GM19023 (cell line): ENCODE results near the gene SPATA12.

Source experiments
- ATAC-seq: cut with Tn5 transposase; IDR thresholded peaks from one replicate; pipeline ENCODE4 v1.9.1; 2021; ENCODE audit warnings: mild to moderate bottlenecking, moderate library complexity; ENCODE audit not compliant: unreplicated experiment

The SPATA12 gene

GRCh38 chr3:57060089-57060821, at the start of gene SPATA12:
SPATA12 (plus strand) TSS chr3:57060664; CDS start chr3:57073695, 13,031 bp downstream.
- no peak for ATAC-seq

- no peak for ATAC-seq
Observed at GRCh38 chr3:57011022-57011421, 49.4 kb upstream of the SPATA12 start.

GRCh38 chr3:57012847-57013246, 47.6 kb upstream of the SPATA12 start:
- ATAC-seq: no peak

GRCh38 chr3:57015350-57015729, 45.1 kb upstream of the SPATA12 start:
- no peak for ATAC-seq

GRCh38 chr3:57015912-57016311, 44.6 kb upstream of the SPATA12 start:
- no peak for ATAC-seq

GRCh38 chr3:57017459-57017845, 43.0 kb upstream of the SPATA12 start:
- ATAC-seq: no peak

GRCh38 chr3:57018246-57018645, 42.2 kb upstream of the SPATA12 start:
- no peak for ATAC-seq

GRCh38 chr3:57019057-57019456, 41.4 kb upstream of the SPATA12 start:
- ATAC-seq: no peak

GRCh38 chr3:57025237-57025636, 35.2 kb upstream of the SPATA12 start:
- no peak for ATAC-seq

- no peak for ATAC-seq
Observed at GRCh38 chr3:57026944-57027343, 33.5 kb upstream of the SPATA12 start.

- ATAC-seq: no peak
Observed at GRCh38 chr3:57029383-57029782, 31.1 kb upstream of the SPATA12 start.

GRCh38 chr3:57029924-57030323, 30.5 kb upstream of the SPATA12 start:
- no peak for ATAC-seq

GRCh38 chr3:57030721-57031120, 29.7 kb upstream of the SPATA12 start:
- ATAC-seq: no peak

GRCh38 chr3:57031631-57032541, 28.6 kb upstream of the SPATA12 start:
- no peak for ATAC-seq

GRCh38 chr3:57036952-57037351, 23.5 kb upstream of the SPATA12 start:
- ATAC-seq: no peak

- ATAC-seq: no peak
Observed at GRCh38 chr3:57038466-57039164, 21.8 kb upstream of the SPATA12 start.

- no peak for ATAC-seq
Observed at GRCh38 chr3:57041674-57042073, 18.8 kb upstream of the SPATA12 start.

- no peak for ATAC-seq
Observed at GRCh38 chr3:57043518-57043917, 16.9 kb upstream of the SPATA12 start.

- no peak for ATAC-seq
Observed at GRCh38 chr3:57046101-57046765, 14.2 kb upstream of the SPATA12 start.

- no peak for ATAC-seq
Observed at GRCh38 chr3:57048052-57048671, 12.3 kb upstream of the SPATA12 start.
